ENCODE data around the gene CTIF. TPM values are rescaled to one million over a fixed set of nuclear protein-coding genes. Genes with fewer than 3 reads are reported as not detected.

CTIF gene
- total RNA-seq, 2 donors from 2014 or later = 30.6 to 61.2 TPM

GRCh38 chr18:48885924-48886400 lies 347.1 kb downstream of the CTIF start:
- no peak for DNase-seq (ENCODE audit: low spot score)
- no peaks in the 10 kb centered on the region for H3K36me3 ChIP-seq
- no peak overlapping the region for H3K27ac ChIP-seq
- peaks cover 0 to 30% of the 10 kb centered on the region in 2 donors for H3K4me1 ChIP-seq
- no peaks in the 10 kb centered on the region for H3K9me3 ChIP-seq
- H3K27me3 ChIP-seq = no peaks in the 10 kb centered on the region
- H3K4me3 ChIP-seq = no peak overlapping the region
- TF ChIP-seq, protein P1, sequence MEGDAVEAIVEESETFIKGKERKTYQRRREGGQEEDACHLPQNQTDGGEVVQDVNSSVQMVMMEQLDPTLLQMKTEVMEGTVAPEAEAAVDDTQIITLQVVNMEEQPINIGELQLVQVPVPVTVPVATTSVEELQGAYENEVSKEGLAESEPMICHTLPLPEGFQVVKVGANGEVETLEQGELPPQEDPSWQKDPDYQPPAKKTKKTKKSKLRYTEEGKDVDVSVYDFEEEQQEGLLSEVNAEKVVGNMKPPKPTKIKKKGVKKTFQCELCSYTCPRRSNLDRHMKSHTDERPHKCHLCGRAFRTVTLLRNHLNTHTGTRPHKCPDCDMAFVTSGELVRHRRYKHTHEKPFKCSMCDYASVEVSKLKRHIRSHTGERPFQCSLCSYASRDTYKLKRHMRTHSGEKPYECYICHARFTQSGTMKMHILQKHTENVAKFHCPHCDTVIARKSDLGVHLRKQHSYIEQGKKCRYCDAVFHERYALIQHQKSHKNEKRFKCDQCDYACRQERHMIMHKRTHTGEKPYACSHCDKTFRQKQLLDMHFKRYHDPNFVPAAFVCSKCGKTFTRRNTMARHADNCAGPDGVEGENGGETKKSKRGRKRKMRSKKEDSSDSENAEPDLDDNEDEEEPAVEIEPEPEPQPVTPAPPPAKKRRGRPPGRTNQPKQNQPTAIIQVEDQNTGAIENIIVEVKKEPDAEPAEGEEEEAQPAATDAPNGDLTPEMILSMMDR (IDR thresholded peaks at IDR 0.05) = no peak

- Histone ChIP-seq H3K27ac (no peak overlapping the region), H3K4me3 (no peak overlapping the region), H3K9me3 (no peaks in the 10 kb centered on the region), H3K4me1 (peaks cover 0 to 30% of the 10 kb centered on the region in 2 donors), H3K36me3 (no peaks in the 10 kb centered on the region), H3K27me3 (no peaks in the 10 kb centered on the region)
- TF ChIP-seq, protein P1 (IDR thresholded peaks at IDR 0.05) = no peak
- DNase-seq (ENCODE audit: low spot score) = no peak
Measured at GRCh38 chr18:48886520-48887293, 347.9 kb downstream of the CTIF start.

DNA sequence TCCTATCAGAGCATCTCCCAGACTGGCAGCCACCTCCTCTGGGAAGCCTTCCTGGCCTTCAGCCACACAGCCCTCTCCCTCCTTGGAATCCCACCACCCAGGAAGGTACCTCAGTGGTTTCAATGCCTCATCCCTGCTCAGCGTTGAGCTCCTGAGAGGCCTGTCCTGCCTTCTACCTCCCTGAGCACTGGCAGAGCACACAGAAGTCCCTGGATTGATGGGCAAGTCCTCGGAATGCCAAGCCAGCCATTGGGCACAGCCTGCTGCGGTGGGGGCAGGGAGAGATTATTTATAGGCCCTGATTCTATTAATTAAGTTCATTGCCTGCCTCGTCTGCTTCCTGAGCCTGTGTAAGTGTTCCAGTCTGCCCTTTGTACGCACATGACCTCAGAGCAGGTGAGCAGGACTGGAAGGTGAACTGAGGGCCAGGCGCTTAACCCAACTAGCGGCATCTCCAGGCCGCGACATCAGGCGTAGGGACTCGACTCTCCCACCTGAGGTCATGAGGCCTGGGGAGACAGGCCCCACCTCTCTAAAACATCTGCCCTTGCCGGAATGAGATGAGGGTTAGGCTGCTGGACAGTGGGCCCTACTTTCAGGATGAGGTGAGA lies 348.6 kb downstream of the CTIF start:
- DNase-seq (ENCODE audit: low spot score) = no peak
- H3K36me3 ChIP-seq = no peaks in the 10 kb centered on the region
- H3K4me1 ChIP-seq = peaks cover 0 to 30% of the 10 kb centered on the region in 2 donors
- TF ChIP-seq, protein P1 (IDR thresholded peaks at IDR 0.05) = no peak
- no peaks in the 10 kb centered on the region for H3K9me3 ChIP-seq
- H3K4me3 ChIP-seq = no peak overlapping the region
- H3K27ac ChIP-seq = no peak overlapping the region
- H3K27me3 ChIP-seq = no peaks in the 10 kb centered on the region

- DNase-seq (ENCODE audit: low spot score) = no peak
Measured at GRCh38 chr18:48887905-48888772, 349.3 kb downstream of the CTIF start.

GRCh38 chr18:48888773-48889080 lies 349.9 kb downstream of the CTIF start:
- Histone ChIP-seq H3K4me1 (peaks cover 0 to 30% of the 10 kb centered on the region in 2 donors), H3K27me3 (no peaks in the 10 kb centered on the region), H3K9me3 (no peaks in the 10 kb centered on the region), H3K36me3 (no peaks in the 10 kb centered on the region), H3K4me3 (no peak overlapping the region), H3K27ac (no peak overlapping the region)
- TF ChIP-seq, protein P1 (IDR thresholded peaks at IDR 0.05) = no peak
- no peak for DNase-seq (ENCODE audit: low spot score)

More at GRCh38 chr18:48887905-48888772, 349.3 kb downstream of the CTIF start:
- peaks cover 0 to 30% of the 10 kb centered on the region in 2 donors for H3K4me1 ChIP-seq
- no peaks in the 10 kb centered on the region for H3K9me3 ChIP-seq
- H3K27ac ChIP-seq = no peak overlapping the region
- no peaks in the 10 kb centered on the region for H3K36me3 ChIP-seq
- TF ChIP-seq, protein P1 (IDR thresholded peaks at IDR 0.05) = no peak
- H3K4me3 ChIP-seq = no peak overlapping the region
- H3K27me3 ChIP-seq = no peaks in the 10 kb centered on the region

All from right atrium auricular region (tissue), 2 donors.